Measurements from ENCODE around the gene STK16.

- TF ChIP-seq USF1 (IDR thresholded peaks at IDR 0.05), result no peak
- TF ChIP-seq MAX (IDR thresholded peaks at IDR 0.05), result no peak
- no peak for TF ChIP-seq TAF1 (IDR thresholded peaks at IDR 0.05; ENCODE audit: low read depth)
- no peak for TF ChIP-seq EP300 (IDR thresholded peaks at IDR 0.05; ENCODE audit: borderline replicate concordance)
- no peak for TF ChIP-seq RAD21 (IDR thresholded peaks at IDR 0.05; ENCODE audit: low read depth)
- TF ChIP-seq ZBTB7A (IDR thresholded peaks at IDR 0.05; ENCODE audit: low read depth), result no peak
Observed at GRCh38 chr2:219215871-219216534, 29.3 kb upstream of the STK16 start.
